Prostate gland (tissue), 2 donors: ENCODE measurements around the gene RNF220. TPM values are rescaled to one million over a fixed set of nuclear protein-coding genes. Genes with fewer than 3 reads are reported as not detected.

ENCODE experiments used
- DNase-seq: peaks from one replicate; pipeline ENCODE4 v3.0.0-alpha.2; 2019; ENCODE audit warnings: low spot score
- H3K27ac ChIP-seq, 2 donors: fragments of 200-600 bp; sonication (generic); 2 replicates each; pipeline ENCODE4 v1.5.1; 2017 to 2019
- H3K27me3 ChIP-seq: fragments of 200-600 bp; sonication (generic); replicated peaks from 2 replicates; pipeline ENCODE4 v1.5.1; 2019; ENCODE audit not compliant: insufficient read depth
- H3K36me3 ChIP-seq, 2 donors: fragments of 200-600 bp; sonication (generic); 1 replicate in 1 of 2; 2 replicates in 1 of 2; pipeline versions ENCODE4 v1.5.1 to v1.8.1; 2017 to 2019
- H3K4me1 ChIP-seq: fragments of 200-600 bp; sonication (generic); replicated peaks from 2 replicates; pipeline ENCODE4 v1.5.1; 2019
- H3K4me3 ChIP-seq, 2 donors: fragments of 200-600 bp; sonication (generic); 2 replicates each; pipeline ENCODE4 v1.5.1; 2017 to 2019
- H3K9me3 ChIP-seq: fragments of 200-600 bp; sonication (generic); 2 replicates; pipeline ENCODE4 v1.5.1; 2017
- CTCF ChIP-seq, 4 experiments: fragments of 200-600 bp in 2 of 4; fragments of 450-650 bp in 2 of 4; sonication (generic) in 2 of 4; IDR thresholded peaks; 1 replicate in 3 of 4; 2 replicates in 1 of 4; pipeline ENCODE4 v1.5.1; 2016 to 2019; ENCODE audit warnings: antibody characterized with exemption in 4 of 4, mild to moderate bottlenecking in 2 of 4, moderate library complexity in 2 of 4
- POLR2A ChIP-seq: fragments of 450-650 bp; IDR thresholded peaks from one replicate; pipeline ENCODE4 v1.6.1; 2016; ENCODE audit warnings: antibody characterized with exemption, mild to moderate bottlenecking
- POLR2AphosphoS5 ChIP-seq: sonication (generic); formaldehyde crosslinking; IDR thresholded peaks from one replicate; pipeline ENCODE4 v1.6.1; 2017; ENCODE audit warnings: antibody characterized with exemption
- WGBS: methylation state at CpG from one replicate; pipeline ENCODE4 v1.1.5; 2018; 5-methylcytosine and 5-hydroxymethylcytosine counted together
- intact Hi-C: fragments of 100-400 bp; cut with DNase I; formaldehyde crosslinking; loops from one replicate; pipeline ENCODE4 v1.14.2; 2022
- total RNA-seq, 2 donors: library from RNA; depleted of rRNA; stranded (reverse); fragments of >200 nt; gene quantifications; one replicate each; pipeline ENCODE4 v1.1.0, GENCODE V29; 2016

The RNF220 gene
- total RNA-seq, 2 donors from 2014 or later: 116 to 147 TPM

GRCh38 chr1:44677201-44677766, 272.2 kb downstream of the RNF220 start:
- H3K4me1 ChIP-seq: peaks cover 7% of the 10 kb centered on the region
- no peak for DNase-seq
- no peaks in the 10 kb centered on the region for H3K27me3 ChIP-seq
- H3K9me3 ChIP-seq: no peaks in the 10 kb centered on the region
- H3K36me3 ChIP-seq: no peaks in the 10 kb centered on the region
- H3K27ac ChIP-seq: no peak overlapping the region
- no peak overlapping the region for H3K4me3 ChIP-seq
- WGBS: 68% methylated on average over 6 of the region's 6 CpGs
- intact Hi-C loops: no loop called here
- TF ChIP-seq CTCF (IDR thresholded peaks at IDR 0.05) (peak in 3 of 4 experiments; percentile 33 to 48 (median 47)), POLR2A (no peak)

- no peaks in the 10 kb centered on the region for H3K9me3 ChIP-seq
- H3K4me3 ChIP-seq: no peak overlapping the region
- peaks cover 3% of the 10 kb centered on the region for H3K4me1 ChIP-seq
- no peaks in the 10 kb centered on the region for H3K27me3 ChIP-seq
- intact Hi-C loops: no loop called here
- TF ChIP-seq POLR2AphosphoS5 (no peak), POLR2A (no peak), CTCF (IDR thresholded peaks at IDR 0.05) (no peak)
- H3K36me3 ChIP-seq: no peaks in the 10 kb centered on the region
- no peak overlapping the region for H3K27ac ChIP-seq
- no peak for DNase-seq
- 95% methylated on average over 2 of the region's 2 CpGs for WGBS
These were observed 273.1 kb downstream of the RNF220 start for GRCh38 chr1:44678120-44678519.

GRCh38 chr1:44678626-44679025, 273.6 kb downstream of the RNF220 start:
- intact Hi-C loops: no loop called here
- WGBS: 84% methylated on average over 4 of the region's 4 CpGs
- Histone ChIP-seq H3K36me3 (no peaks in the 10 kb centered on the region), H3K4me3 (no peak overlapping the region), H3K4me1 (no peaks in the 10 kb centered on the region), H3K9me3 (no peaks in the 10 kb centered on the region), H3K27me3 (no peaks in the 10 kb centered on the region), H3K27ac (no peak overlapping the region)
- DNase-seq: no peak
- TF ChIP-seq POLR2A: no peak
- TF ChIP-seq POLR2AphosphoS5: no peak
- no peak for TF ChIP-seq CTCF (IDR thresholded peaks at IDR 0.05)

- no peaks in the 10 kb centered on the region for H3K36me3 ChIP-seq
- H3K4me1 ChIP-seq: no peaks in the 10 kb centered on the region
- 87% methylated on average over 5 of the region's 5 CpGs for WGBS
- TF ChIP-seq CTCF (IDR thresholded peaks at IDR 0.05) (no peak), POLR2AphosphoS5 (no peak), POLR2A (no peak)
- no peaks in the 10 kb centered on the region for H3K9me3 ChIP-seq
- no peak for DNase-seq
- H3K27ac ChIP-seq: no peak overlapping the region
- H3K4me3 ChIP-seq: no peak overlapping the region
- intact Hi-C loops: no loop called here
- H3K27me3 ChIP-seq: no peaks in the 10 kb centered on the region
These were observed 274.4 kb downstream of the RNF220 start for GRCh38 chr1:44679468-44679867.
